ENCODE measurements around the gene IL22RA1.

- no peak for TF ChIP-seq POLR2AphosphoS5 (IDR thresholded peaks at IDR 0.05)
- TF ChIP-seq CTCF (IDR thresholded peaks at IDR 0.05), result no peak
- TF ChIP-seq POLR2A (IDR thresholded peaks at IDR 0.05), result no peak
Observed at GRCh38 chr1:24161270-24161669, 18.3 kb upstream of the IL22RA1 start.
